Bone marrow (tissue), 2 donors: ENCODE data around the gene CDK11B.

Experiments used
- DNase-seq, 2 donors: peaks; one replicate each; lab custom pipeline; 2025; lab: John Stamatoyannopoulos, UW

CDK11B gene

GRCh38 chr1:1615256-1616044 is 43.4 kb downstream of the CDK11B start, which contains the start of gene MIB2:
Gene MIB2, plus strand, starts transcription at chr1:1615500. Its CDS starts 7,953 bp downstream, at chr1:1623453.
- DNase-seq: peak; percentile 92 to 93

GRCh38 chr1:1614954-1615255 is 43.9 kb downstream of the CDK11B start:
- no peak for DNase-seq

DNA sequence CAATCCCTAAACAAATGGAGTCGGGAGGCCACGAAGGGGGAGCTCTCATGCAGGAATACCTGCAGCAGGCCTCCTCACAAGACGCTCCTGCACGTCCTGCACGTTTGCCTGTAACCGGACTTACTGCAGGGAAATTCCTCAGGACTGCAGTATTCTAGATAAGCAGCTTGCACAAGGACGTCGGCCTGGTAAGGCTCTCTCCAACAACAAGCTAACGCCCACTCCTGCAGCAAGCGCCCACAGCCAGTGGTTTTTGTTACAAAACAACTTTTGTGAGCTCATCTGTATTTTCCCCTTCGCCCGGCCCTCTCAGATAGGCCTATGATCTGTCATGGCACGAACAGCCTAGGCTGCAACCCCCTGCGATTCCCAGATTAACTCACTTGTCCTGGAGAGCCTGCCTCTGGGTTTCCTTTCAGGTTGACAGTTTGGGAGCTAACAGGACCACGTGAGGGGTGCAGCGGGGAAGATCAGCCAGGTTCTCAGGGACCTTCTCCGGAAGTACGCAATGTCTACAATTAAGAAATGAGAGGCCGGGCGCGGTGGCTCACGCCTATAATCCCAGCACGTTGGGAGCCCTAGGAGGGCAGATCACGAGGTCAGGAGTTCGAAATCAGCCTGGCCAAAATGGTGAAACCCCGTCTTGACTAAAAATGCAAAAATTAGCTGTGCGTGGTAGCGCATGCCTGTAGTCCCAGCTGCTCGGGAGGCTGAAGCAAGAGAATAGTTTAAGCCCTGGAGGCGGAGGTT is 44.4 kb downstream of the CDK11B start:
- peak in 1 of 2 donors; percentile 23 for DNase-seq

DNA sequence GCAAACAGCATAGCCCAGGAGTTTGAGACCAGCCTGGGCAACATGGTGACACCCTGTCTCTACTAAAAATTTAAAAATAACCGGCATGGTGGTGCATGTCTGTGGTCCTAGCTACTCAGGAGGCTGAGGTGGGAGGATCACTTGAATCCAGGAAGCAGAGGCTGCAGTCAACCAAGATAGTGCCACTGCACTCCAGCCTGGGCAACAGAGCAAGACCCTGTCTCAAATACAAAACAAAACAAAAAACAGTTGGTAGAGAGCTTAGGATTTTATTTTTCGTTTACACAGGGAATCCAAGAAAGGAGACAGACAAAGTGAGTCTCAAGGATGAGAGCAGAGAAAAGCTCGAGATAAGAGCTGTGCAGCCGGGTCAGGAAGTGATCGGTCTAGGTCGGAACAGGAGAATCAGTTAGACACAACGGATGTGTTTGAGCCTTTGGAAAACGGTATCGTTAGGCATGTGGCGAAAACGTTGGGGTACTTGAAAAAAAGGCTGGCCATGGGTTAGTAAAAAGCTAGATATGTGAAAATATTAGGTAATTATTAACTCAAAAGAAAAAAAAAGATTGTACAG is 45.2 kb downstream of the CDK11B start:
- no peak for DNase-seq

DNA sequence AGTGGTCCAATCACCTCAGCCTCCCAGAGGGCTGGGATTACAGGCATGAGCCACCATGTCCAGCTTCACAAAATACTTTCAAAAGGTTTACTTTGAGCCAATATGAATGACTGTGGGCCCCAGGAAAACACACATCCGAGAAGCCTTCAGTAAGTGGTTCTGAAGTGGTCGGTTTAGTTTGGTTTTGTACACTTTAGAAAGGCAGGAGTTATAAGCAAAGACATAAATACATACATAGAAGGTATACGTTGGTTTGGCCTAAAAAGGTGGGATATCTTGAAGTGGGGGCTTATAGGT is 46.8 kb downstream of the CDK11B start:
- no peak for DNase-seq

DNA sequence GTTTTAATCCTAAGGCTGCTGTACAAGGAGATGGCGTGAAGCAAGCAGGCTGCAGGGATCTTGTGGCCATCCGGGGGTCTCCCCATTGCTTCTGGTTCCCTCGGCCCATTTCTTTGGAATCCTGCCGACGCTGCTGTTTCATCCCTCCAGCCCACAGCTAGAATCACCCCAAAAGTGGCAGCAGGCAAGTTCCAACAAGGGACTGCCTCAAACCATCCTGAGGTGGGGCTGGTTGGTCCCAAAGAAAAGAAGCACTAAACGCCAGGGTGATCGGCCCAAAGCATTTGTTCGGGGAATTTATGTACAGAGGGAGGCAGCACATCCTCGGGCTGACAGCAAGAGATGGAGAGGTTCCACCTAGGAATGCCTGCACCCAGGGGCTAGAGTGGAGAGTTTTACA is 48.0 kb downstream of the CDK11B start:
- no peak for DNase-seq

- DNase-seq: no peak
Measured at GRCh38 chr1:1609822-1610485, 48.9 kb downstream of the CDK11B start.

- no peak for DNase-seq
Measured at GRCh38 chr1:1606232-1606631, 52.6 kb downstream of the CDK11B start.

DNA sequence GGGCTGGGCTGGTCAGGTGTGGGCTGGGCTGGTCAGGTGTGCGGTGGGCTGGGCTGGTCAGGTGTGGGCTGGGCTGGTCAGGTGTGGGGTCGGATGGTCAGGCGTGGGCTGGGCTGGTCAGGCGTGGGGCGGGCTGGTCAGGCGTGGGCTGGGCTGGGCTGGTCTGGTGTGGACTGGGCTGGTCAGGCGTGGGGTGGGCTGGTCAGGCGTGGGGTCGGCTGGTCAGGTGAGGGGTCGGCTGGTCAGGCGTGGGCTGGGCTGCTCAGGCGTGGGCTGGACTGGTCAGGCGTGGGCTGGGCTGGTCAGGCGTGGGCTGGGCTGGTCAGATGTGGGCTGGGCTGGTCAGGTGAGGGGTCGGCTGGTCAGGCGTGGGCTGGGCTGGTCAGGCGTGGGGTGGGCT is 53.1 kb downstream of the CDK11B start:
- no peak for DNase-seq

DNA sequence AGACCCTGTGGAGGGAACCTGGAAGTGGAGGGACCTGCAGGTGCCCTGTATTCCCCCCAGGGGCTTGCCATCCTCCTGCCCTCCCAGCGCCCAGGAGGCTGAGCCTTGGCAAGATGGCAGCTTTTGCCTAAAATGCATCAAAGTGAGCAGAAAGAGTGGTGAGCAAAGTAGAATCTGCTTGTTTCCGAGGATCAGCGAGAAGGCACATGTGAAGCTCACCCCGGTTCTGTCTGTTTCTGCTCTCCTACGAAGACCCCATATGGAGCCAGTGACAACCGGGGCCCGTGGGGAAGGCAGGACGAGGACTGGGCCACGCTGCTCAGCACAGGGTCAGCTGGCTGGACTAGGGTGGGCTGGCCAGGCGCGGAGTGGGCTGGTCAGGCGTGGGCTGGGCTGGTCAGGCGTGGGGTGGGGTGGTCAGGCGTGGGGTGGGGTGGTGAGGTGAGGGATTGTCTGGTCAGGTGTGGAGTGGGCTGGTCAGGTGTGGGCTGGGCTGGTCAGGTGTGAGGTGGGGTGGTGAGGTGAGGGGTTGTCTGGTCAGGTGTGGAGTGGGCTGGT is 53.7 kb downstream of the CDK11B start:
- no peak for DNase-seq

GRCh38 chr1:1604374-1605033 is 54.3 kb downstream of the CDK11B start:
- no peak for DNase-seq

DNA sequence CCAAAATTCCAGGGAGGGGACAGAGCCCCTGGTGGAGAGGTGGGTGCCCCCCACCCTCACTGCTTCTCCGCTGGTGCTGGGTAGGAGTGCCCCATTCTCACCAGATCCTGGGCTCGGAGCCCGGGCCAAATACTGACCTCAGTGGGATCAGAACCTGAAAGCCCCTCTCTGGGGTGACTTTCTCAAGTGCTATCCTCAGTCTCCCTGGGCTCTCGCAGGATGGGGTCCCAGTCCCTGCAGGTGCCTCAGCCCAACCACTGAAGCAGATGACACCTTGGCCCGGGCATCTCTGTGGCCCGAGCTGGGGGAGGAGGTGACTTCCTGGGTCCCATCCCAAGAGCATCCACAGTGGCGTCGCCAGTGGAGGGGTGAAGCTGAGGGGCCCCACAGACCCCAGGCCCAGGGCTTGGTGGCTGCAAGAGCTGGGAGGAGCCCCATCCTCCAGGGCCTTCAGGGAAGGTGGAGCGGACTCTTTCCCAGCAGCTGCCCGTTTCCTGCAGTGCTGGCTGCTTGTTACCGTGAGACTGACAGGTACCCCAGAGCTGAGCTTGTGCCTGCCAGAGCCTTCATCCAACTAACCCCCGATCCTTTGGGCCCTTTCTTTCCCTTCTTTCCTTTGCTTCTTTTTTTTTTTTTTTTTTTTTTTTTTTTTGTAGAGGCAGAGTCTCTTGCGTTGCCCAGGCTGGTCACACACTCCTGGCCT is 55.0 kb downstream of the CDK11B start:
- no peak for DNase-seq

DNA sequence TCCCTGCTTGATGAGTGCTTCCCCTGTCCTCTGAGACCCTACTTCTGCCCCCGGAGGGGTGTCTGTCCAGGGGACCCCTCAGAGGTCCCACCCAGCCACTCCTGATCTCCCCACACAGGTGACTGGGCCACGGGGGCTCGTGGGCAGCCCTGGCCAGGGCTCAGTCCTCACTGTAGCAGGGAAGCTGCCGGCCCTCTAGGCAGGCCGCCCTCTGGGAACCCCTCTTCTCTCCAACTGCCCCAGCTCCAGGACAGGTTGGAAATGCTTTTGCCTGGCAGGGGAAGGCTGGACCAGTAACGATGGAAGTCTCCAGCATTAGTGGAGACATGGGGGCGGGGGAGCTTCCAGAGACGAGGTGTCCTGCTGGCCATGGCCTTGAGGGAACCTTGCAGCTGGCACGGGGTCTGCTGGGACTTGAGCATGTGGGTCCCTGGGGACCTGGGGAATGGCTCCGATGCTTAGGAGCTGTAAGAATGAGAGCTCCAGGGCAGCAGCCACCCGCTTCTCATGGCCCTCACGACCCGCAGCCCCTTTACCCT is 55.8 kb downstream of the CDK11B start:
- no peak for DNase-seq

GRCh38 chr1:1602304-1602967 is 56.4 kb downstream of the CDK11B start:
- DNase-seq: no peak

- DNase-seq: no peak
Measured at GRCh38 chr1:1601564-1602303, 57.1 kb downstream of the CDK11B start.

DNA sequence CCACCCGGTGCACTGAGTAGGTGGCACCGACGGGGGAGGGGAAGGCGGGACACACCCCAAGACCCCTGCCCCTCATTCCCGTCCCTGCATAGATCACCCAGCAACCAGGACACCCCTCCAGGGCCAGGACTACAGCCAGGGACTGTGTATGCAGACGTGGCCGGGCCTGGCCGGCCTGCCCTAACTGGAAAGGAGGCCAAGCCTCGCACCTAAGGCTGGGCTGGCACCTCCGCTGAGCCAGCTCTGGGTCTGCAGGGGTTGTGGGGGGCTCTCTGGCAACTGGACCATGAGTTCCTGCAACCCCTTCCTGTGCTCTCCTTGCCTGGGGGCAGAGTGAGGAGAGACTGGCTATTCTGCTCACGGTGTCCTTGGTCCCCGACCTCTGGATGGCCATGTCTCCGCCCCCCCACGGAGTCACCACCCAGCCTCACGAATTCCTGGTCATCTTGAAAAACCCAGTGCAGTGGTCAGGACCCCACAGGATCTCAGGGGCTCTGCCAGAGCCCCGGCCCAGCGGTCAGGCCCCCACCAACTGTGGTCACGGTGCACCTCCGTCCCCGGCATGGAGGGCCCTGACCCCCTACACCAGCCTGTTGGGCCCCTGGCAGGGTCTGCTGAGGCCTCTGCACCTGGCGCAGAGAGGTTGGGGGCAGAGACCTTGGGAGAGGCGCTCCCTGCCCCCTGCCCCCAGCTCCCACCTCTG is 57.8 kb downstream of the CDK11B start:
- no peak for DNase-seq

- no peak for DNase-seq
Measured at GRCh38 chr1:1599935-1600860, 58.6 kb downstream of the CDK11B start, which contains the start of gene FNDC10. Gene FNDC10, minus strand, starts transcription at chr1:1600135. Its CDS starts 120 bp downstream, at chr1:1600015.
